Upper lobe of left lung (tissue), 4 donors: ENCODE measurements around the gene STX2.

ENCODE experiments used
- POLR2A ChIP-seq, 4 donors: fragments of 450-650 bp; IDR thresholded peaks; one replicate each; pipeline ENCODE4 v1.5.1; 2016 to 2017; ENCODE audit warnings: antibody characterized with exemption in 4 of 4, mild to moderate bottlenecking in 2 of 4
- POLR2AphosphoS5 ChIP-seq, 2 donors: sonication (generic); formaldehyde crosslinking; IDR thresholded peaks; one replicate each; pipeline ENCODE4 v1.5.1; 2017; ENCODE audit warnings: antibody characterized with exemption in 2 of 2
- TF ChIP-seq, protein P1 (sequence below), 6 experiments: fragments of 450-650 bp in 4 of 6; fragments of 200-600 bp in 2 of 6; sonication (generic) in 2 of 6; IDR thresholded peaks; one replicate each; pipeline ENCODE4 v1.5.1; 2016 to 2019; ENCODE audit warnings: antibody characterized with exemption in 6 of 6

GRCh38 chr12:130780880-130781575 is 58.0 kb downstream of the STX2 start:
- TF ChIP-seq, protein P1, sequence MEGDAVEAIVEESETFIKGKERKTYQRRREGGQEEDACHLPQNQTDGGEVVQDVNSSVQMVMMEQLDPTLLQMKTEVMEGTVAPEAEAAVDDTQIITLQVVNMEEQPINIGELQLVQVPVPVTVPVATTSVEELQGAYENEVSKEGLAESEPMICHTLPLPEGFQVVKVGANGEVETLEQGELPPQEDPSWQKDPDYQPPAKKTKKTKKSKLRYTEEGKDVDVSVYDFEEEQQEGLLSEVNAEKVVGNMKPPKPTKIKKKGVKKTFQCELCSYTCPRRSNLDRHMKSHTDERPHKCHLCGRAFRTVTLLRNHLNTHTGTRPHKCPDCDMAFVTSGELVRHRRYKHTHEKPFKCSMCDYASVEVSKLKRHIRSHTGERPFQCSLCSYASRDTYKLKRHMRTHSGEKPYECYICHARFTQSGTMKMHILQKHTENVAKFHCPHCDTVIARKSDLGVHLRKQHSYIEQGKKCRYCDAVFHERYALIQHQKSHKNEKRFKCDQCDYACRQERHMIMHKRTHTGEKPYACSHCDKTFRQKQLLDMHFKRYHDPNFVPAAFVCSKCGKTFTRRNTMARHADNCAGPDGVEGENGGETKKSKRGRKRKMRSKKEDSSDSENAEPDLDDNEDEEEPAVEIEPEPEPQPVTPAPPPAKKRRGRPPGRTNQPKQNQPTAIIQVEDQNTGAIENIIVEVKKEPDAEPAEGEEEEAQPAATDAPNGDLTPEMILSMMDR (IDR thresholded peaks at IDR 0.05), result no peak
- TF ChIP-seq POLR2A (IDR thresholded peaks at IDR 0.05) (no peak), POLR2AphosphoS5 (IDR thresholded peaks at IDR 0.05) (no peak)
